Heart left ventricle (tissue), 13 donors: ENCODE measurements around the gene NNMT.

Experiments used
- CTCF ChIP-seq, 12 donors: fragments of 200-600 bp; sonication (generic) in 4 of 12; IDR thresholded peaks; one replicate each; pipeline versions ENCODE4 v1.5.0 to v1.8.0; 2018 to 2022; ENCODE audit warnings: antibody characterized with exemption in 12 of 12, mild to moderate bottlenecking in 5 of 12
- POLR2A ChIP-seq, 2 donors: fragments of 450-650 bp; IDR thresholded peaks; one replicate each; pipeline ENCODE4 v1.6.1; 2017; ENCODE audit warnings: antibody characterized with exemption in 2 of 2, mild to moderate bottlenecking in 2 of 2, moderate library complexity in 2 of 2
- donor health status: ischemic (EF 13 %, LVEDD 7.1; RV severe dilation, severe dysfunction).
- donor health status: DM: no; HTN: yes; CAD: no.
- donor health status: DM: no; HTN: no; CAD: no.
- donor health status: ischemic (EF 25% LVEDD 6.9; RV normal size, moderate dysfunction).
- donor health status: ischemic (EF 25% LVEDD 5.7; RV mildly dilated, moderate dysfunction).
- donor health status: ischemic (EF 35%, LVEDD 5.7; RV mildly dilated, moderate dysfunction).
- donor health status: nonischemic (EF 11% LVEDD 7.7; RV severe dilation, severe dysfunction).
- donor health status: DM: yes; HTN: yes; CAD: no.
- donor health status: PGD.
- donor health status: ischemic (EF 29% LVEDD 5.4; RV normal size, mild dysfunction).
- donor health status: nonischemic (EF 23%, LVEDD 6.1; RV moderate dilation, normal function).

- no peak for TF ChIP-seq CTCF (IDR thresholded peaks at IDR 0.05)
- no peak for TF ChIP-seq POLR2A (IDR thresholded peaks at IDR 0.05)
Observed at GRCh38 chr11:114345575-114346222, 49.5 kb downstream of the NNMT start.
